Stimulated activated CD4-positive, alpha-beta T cell treated with anti-CD3 and anti-CD28 coated beads, Interleukin-2, amount 100 ng/mL, for 4 hours (primary cell): ENCODE results near the gene CDY2B.
"Not testable (repeated sequence)": the region's sequence is repeated elsewhere in the genome, so short reads cannot be mapped to it uniquely, and the experiment has no call there.

Source experiments
- DNase-seq: peaks from one replicate; pipeline ENCODE4 v3.0.0-alpha.2; 2020; ENCODE audit warnings: low read depth

The CDY2B gene

GRCh38 chrY:17880120-17880519 is at the start of gene CDY2B:
Gene CDY2B (minus strand): TSS chrY:17880220. CDS start chrY:17879892, 328 bp downstream.
- DNase-seq = not testable (repeated sequence)

- DNase-seq = not testable (repeated sequence)
Observed at GRCh38 chrY:17908009-17908408, 28.0 kb upstream of the CDY2B start.

GRCh38 chrY:17907351-17907750 is 27.3 kb upstream of the CDY2B start:
- DNase-seq = not testable (repeated sequence)

- DNase-seq = not testable (repeated sequence)
Observed at GRCh38 chrY:17881697-17882096, 1.7 kb upstream of the CDY2B start.

- not testable (repeated sequence) for DNase-seq
Observed at GRCh38 chrY:17876767-17877166, 3.3 kb downstream of the CDY2B start.

GRCh38 chrY:17875401-17875800 is 4.6 kb downstream of the CDY2B start:
- DNase-seq = not testable (repeated sequence)

GRCh38 chrY:17871194-17871903 is 8.7 kb downstream of the CDY2B start:
- not testable (repeated sequence) for DNase-seq

GRCh38 chrY:17870737-17871136 is 9.3 kb downstream of the CDY2B start:
- DNase-seq = not testable (repeated sequence)

- not testable (repeated sequence) for DNase-seq
Observed at GRCh38 chrY:17867850-17868249, 12.2 kb downstream of the CDY2B start.

GRCh38 chrY:17860634-17861033 is 19.4 kb downstream of the CDY2B start:
- DNase-seq = not testable (repeated sequence)

- DNase-seq = not testable (repeated sequence)
Observed at GRCh38 chrY:17856963-17857848, 22.8 kb downstream of the CDY2B start.

GRCh38 chrY:17856508-17856907 is 23.5 kb downstream of the CDY2B start:
- not testable (repeated sequence) for DNase-seq

- DNase-seq = not testable (repeated sequence)
Observed at GRCh38 chrY:17849131-17849530, 30.9 kb downstream of the CDY2B start.

GRCh38 chrY:17832149-17832548 is 47.9 kb downstream of the CDY2B start:
- not testable (repeated sequence) for DNase-seq
